ENCODE data around the gene CABP1.
"Not testable (repeated sequence)": the region's sequence is repeated elsewhere in the genome, so short reads cannot be mapped to it uniquely, and the experiment has no call there.

The CABP1 gene

DNA sequence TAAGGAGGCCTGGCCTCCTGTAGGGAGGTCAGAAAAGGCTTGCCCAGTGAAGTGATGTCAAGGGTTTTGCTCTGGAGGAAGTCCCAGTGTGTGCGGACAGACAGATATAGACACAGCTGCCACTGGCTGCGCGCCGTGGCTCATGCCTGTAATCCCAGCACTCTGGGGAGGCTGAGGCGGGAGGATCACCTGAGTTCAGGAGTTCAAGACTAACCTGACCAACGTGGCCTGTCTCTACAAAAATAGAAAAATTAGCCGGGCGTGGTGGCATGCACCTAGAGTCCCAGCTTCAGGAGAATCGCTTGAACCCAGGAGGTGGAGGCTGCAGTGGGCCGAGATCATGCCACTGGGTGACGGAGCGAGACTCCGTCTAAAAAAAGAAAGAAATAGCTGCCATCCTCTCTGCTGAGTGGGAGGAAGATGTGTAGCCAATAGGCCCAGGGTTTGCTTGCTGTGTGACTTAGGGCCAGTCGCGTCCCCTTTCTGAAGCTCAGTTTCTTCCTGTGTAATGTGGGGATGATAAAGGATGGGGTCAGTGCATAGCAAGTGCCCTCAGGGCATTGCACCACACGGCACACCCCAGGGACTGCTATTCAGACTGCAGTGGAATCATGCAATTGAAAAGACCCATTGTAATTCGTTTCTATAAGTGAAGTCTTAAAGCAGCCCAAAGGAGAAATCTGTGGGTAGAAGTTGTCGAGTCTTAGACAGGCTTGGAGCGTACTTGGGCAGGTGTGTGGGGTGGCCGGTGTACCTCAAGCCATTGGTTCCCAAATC is 27.9 kb downstream of the CABP1 start:
- DNase-seq (ENCODE audit: low read depth) = no peak

DNA sequence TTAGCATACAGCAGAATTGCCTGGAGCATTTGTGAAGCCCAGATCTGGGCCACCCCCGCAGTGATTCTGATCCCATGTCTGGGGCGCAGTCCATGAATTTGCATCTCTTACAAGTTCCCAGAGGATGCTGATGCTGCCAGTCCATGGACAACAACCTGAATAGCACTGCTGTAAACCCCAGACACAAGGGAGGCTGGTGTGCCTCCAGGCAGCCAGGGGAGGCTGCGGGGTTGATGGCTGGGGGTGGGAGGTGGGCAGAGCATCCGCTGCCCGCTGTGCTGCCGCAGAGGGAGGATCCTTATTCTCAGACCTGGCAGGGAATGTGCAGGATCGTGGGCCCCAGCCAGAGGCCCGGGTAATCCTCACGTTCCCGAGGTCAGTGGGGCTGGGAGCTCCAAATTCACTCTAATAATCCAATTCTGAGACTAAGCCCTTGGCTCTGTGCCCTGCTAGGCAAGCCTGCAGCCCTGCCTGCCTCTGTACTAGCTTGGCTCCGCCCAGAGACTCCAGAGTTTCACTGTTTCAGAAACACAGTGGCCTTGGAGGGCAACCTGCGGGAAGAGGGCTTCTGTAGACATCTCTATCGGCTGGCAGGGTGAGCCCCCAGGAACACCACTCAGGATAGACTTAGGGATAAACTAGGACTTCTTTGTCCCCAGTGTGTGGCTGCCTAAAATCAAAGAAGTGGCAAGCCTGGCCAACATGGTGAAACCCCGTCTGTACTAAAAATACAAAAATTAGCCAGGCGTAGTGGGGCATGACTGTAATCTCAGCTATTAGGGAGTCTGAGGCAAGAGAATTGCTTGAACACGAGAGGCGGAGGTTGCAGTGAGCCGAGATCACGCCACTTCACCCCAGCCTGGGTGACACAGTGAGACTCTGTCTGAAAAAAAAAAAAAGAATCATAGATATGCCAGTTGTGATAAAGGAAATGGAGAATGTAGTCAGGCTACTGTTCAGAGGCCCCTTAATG is 28.7 kb downstream of the CABP1 start:
- DNase-seq (ENCODE audit: low read depth) = no peak

DNA sequence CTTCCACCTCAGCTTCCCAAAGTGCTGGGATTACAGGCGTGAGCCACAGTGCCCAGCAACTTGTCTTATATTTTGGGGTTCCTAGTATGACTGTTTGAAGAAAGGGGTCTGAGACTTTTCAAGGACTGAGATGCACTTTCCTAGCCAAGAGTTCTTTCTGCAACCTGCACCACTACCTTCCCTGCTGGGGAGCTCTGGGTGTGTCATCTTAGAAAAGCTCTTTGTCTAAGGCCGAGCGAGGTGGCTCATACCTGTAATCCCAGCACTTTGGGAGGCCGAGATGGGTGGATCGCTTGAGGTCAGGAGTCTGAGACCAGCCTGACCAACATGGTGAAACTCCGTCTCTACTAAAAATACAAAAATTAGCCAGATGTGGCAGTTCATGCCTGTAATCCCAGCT is 29.8 kb downstream of the CABP1 start:
- DNase-seq (ENCODE audit: low read depth) = not testable (repeated sequence)

DNA sequence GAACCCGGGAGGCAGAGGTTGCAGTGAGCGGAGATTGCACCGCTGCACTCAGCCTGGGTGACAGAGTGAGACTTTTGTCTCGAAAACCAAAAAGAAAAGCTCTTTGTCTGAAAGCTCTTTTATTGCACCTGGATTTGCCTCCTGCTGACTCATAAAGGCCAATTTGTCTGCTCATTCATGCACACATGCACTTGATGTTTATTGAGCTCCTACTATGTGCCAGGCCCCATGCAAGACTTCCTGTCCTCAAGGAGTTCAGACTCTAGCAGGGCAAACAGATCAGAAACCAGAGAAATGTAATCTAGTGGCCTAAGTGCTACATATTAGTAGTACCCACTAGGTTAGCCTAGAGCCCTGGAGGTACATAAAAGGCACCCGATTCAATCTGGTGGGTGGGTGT is 30.2 kb downstream of the CABP1 start:
- no peak for DNase-seq (ENCODE audit: low read depth)

DNA sequence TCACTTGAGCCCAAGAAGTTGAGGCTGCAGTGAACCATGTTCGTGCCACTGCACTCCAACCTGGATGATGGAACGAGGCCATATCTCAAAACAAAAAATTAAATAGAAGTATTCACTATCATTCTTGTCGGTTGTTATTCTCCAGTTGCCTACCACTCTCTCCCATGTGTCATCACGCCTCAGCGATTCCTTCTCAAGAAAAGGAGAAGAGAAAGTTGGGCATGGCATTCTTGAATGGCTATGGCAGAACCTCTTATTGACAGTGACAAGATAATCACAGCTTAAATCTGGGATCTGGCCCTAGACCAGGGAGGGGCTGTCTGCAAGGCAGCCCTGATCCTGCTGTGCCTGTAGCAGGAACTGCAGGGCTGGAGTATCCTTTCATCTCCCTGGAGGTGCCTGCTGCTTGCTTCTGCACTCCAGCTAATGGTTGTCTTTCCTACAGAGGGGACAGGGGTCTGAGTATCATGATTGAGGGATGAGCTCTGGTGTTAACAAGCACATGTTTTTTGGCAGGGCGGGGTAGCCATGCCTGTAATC is 33.7 kb downstream of the CABP1 start:
- DNase-seq (ENCODE audit: low read depth) = no peak

DNA sequence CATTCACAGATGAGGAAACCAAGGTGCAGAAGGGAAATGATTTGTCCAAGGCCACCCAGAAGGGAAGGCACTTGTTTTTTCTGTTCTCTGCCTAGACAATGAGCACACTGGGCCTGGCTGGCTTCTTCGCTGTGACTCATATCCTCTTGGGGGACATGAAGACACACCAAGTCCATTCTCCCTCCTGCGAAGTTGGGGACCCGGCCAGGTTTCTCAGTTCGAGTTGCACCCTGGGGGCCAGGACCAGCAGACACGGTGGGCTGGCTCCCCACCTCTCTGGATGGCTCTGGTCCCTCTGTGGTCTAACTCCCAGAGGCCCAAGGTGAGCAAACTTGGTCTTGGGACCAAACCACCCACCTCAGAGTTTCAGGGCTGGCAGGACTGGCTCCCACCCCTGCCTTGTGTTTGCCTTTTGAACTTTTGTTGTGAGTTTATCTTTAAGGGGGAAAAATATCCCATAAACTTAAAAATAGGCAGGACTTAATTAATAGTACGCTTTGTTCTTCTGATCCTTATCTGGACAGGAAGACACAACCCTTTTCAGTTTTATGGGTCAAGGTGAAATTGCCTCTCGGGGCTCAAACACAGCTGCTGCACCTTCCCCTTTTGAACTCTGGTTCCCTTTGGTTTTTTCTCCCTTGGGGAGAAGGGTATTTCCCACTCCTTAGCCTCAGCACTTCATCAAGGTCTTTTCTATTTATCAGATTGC is 37.5 kb downstream of the CABP1 start:
- DNase-seq (ENCODE audit: low read depth) = no peak

DNA sequence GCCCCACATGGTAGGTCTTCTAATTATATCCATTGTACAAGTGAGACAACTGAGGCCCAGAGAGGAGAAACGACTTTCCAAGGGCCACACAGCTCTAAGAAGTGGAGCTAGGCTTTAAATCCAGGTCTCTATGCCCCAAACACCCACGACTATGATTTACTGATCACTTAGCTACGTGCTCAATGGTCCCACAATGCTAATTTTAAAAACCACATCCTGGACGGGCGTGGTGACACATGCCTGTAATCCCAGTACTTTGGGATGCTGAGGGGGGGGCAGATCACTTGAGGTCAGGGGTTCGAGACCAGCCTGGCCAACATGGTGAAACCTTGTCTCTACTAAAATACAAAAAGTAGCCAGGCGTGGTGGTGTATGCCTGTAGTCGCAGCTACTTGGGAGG is 38.1 kb downstream of the CABP1 start:
- no peak for DNase-seq (ENCODE audit: low read depth)

DNA sequence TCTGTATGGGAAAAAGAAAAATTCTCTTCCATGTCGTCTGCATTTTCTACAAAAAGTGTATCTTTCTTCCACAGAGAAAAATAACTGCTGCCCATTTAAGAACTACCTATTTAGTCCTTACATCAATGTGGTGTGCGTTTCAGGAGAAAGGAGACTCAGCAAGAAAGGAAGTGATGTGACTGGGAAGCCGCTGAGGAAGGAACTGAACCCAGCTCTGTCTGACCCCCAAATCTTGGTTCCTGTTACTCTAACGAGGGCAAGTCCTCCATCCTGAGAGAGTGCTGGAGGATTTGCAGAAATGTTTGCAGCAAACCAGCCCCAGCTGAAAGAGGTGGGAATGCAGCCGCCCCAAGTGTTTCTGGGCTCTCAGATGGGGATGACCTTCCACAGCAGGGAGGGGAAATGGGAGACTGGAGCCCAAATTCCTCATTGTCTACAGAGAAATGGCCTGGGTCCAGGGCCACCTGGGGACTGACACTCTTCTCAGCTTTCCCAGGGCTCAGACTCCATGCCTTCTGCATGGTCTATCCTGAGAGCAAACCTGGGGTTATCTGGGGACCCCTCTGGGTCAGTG is 39.8 kb downstream of the CABP1 start:
- no peak for DNase-seq (ENCODE audit: low read depth)

DNA sequence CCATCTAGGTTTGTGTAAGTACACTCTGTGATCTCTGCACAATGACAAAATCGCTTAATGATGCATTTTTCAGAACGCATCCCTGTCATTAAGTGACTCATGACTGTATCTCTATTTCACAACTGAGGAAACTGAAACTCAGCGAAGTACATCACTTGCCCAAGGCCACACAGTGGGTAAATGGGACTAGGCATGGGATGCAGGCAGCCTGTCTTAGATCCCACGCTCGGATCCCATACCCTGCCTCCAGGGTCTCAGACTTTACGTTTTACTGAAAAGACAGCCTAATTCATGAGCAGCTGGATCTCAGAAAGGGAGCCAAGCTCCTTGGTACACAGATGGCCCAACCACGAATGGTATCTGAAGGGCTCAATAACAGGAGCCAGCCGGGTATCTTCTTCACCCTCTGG is 44.1 kb downstream of the CABP1 start:
- DNase-seq (ENCODE audit: low read depth) = no peak

DNA sequence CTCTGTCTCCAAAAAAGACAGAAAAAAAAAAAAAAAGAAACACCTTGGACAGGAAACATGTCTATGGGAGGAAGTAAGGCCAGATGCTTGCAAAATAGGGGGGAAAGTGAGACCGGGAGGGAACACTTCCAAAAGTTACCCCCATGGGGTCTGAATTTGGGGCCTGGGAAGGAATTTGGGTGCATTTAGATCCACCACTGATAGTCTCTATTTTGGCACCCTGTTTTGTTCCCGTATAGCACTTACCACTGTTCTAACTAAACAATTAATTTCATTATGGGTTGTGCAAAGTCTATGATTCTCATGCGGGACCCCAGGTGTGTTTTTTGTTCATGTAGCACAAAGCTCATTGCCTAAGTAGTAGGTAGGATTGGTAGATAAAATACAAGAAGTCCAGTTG is 45.1 kb downstream of the CABP1 start:
- no peak for DNase-seq (ENCODE audit: low read depth)

DNA sequence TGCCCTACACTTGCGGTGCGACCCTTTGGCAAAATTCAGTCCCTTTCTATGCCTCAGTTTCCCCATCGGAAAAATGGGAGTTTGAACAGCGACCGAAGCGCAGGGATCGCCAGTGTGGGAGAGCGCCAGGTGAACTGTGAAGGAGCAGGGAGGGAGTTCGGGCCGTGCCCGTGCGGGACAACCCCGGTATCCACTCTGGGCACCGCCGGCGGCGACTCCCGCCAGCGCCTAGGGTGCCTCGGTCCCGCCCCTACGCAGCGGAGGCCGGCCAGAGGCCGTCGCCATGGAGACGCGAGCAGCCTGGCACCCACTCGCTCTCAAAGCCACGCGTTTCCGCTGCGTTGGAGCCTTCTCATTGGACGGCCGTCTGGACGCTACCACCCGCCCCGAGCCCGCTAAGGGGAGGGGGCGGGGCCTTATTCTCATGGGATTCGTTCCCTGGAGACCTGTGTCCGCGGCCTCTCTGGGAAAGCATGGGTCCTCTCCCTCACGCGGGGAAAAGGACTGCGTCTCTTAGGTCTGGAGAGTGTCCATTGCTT is 45.8 kb downstream of the CABP1 start:
- no peak for DNase-seq (ENCODE audit: low read depth)

DNA sequence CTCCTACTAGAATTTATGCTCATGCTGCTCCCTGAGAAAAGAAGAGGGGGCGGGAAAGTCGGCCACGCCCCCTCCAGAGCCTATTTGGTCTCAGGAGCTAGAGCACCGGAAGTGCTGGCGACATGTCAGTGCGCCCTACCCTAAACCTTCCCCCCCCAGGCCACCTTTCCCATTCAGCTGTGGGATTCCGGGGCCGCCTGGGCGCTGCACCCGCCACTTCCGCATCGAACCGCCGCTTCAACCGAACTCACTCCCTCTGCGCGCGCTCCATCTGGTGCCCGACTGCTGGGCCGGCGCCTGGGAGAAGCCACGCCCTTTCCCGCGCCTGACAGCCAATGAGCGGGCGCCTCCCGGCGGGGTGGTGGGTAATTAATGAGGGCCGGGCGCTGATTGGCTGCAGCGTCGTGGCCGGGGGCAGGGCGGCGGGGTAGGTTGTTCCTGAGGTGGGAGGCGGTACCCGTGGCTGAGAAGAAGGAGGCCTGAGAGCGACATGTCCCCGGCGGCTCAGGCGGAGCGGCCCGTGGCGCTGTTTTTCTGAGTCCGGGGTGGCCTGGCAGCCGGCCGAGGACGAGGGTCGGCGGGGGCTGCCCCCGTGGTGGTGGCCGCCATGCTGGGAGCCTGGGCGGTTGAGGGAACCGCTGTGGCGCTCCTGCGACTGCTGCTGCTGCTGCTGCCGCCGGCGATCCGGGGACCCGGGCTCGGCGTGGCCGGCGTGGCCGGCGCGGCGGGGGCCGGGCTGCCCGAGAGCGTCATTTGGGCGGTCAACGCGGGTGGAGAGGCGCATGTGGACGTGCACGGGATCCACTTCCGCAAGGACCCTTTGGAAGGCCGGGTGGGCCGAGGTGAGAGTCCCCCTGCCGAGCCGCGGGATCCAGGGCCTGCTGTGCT is 46.5 kb downstream of the CABP1 start, which contains the start of gene MLEC:
Gene MLEC (plus strand): TSS at position 460 of the 888 bp plus-strand sequence. CDS start 148 bp downstream, at position 608.
- DNase-seq (ENCODE audit: low read depth) = peak; percentile 94

DNA sequence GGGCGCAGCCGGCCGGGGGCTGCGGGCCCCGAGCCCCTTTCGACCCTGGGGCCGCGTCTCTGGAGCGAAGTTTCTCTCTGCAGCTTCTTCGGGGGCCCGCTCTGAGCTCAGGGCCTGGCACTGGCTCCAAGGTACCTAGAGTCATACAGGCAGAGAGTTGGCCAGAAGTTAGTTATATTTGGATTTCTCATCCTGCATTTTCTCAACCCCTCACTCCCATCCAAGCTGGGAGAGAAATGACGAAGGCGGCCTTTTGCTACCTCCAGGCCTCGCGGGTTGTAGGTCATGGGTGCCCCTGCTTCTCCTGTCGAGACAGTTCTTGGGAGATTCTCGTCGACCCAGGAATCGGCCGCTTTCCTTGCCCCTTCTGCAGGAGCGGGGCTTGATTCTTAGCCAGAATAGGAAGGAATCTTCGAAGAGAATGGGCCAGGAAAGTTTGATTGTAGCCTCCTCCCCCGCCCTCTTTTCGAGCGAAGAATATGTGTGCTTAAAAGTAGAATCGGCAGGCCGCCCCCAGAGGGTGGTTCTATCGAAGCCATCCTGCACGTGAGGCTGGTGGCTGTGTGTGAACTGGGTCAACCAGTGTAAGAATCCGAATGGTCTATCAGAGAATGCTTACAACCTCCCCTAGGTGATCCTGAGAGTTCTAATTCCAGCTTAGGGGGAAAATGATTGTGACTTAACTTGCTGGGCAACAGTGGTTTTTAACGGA is 47.3 kb downstream of the CABP1 start:
- no peak for DNase-seq (ENCODE audit: low read depth)

DNA sequence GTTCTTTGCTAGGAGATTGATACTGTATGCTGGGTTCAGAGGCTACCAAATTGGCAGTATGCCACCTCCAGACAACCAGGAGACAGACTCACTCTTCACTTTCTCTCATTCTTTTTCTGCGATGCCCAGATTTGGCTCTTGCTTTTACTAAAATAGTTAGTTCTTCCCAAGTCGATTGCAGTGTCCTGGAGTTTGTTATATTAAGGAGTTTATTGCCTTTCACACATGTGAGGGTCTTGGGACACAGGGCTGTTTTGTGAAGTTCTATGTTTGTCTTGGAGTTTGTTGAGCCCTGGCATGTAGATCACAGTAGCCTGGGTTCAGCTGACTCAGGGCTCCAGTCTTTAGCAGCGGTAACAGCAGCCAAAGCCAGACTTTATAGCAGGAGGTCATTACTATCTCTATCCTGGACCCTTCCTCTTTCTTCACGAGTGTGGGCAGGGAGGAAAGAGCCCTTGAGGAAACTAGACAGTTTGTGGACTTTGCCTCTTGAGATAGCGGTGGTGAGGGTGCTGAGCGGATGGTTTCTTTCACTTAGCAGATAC is 48.2 kb downstream of the CABP1 start:
- DNase-seq (ENCODE audit: low read depth) = no peak

DNA sequence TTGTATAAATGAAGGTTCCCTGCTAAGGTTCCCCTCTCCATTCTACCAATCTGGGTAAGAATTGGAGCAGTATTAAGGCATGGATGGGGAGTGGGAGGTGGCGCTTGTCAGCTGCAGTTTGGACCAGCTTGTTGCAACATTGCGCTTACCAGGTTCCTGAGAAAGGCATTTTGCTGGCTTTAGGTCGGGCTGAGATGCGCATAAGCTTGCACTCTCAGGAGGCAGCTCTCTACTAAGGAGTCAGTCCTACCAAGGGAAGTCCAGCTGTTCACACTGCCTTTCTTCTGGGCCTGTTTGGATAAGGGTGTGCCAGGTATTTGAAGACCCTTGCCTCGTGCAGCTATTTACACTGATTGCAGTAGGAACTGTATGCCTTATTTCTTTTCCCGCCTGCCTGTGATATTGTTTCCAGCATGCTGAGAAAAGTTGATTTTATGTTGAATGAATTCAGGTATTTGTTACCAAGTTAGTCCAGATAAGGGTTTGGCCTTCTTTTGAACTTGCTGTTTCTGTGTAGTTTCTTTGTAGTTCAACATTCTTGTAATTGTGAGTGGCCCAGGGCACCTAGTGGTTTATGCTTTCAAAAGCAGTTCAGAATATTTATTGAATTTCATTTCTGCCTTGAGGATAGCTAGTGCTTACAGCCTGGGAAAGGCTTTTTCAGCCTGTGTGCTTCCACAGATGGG is 49.1 kb downstream of the CABP1 start:
- no peak for DNase-seq (ENCODE audit: low read depth)

DNA sequence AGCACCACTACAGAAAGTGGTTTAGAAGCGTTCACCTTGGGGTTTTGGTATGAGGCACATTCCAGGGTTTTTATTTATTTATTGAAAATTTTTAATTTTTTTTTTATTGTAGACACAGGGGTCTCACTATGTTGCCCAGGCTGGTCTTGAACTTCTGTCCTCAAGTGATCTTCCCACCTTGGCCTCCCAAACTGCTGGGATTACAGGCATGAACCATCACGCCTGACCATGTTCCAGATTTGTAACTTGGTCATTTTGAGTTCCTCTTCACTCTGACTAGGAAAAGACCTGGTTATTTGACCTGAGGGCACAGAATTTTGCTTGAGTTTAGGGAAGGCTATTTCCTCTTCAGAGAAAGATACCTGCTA is 49.6 kb downstream of the CABP1 start:
- DNase-seq (ENCODE audit: low read depth) = no peak

DNA sequence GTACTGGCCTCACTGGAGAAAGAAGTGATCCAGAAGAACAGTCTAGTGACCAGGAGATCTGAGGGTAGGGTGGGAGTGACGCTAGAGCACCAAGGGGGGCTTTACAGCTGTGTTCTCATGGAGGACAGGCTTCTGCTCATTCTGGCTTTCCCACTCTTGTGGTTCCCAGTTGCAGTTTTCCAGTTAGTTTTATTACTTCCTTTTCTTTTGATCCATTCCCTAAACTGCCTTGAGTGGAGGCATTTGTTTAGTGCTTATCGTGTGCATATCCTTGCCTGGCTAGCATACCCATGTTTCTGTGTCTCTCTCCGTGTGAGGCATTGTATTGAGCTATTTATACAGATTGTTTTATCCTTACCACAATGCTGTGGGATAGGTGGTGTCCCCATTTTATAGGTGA is 50.6 kb downstream of the CABP1 start:
- DNase-seq (ENCODE audit: low read depth) = no peak

DNA sequence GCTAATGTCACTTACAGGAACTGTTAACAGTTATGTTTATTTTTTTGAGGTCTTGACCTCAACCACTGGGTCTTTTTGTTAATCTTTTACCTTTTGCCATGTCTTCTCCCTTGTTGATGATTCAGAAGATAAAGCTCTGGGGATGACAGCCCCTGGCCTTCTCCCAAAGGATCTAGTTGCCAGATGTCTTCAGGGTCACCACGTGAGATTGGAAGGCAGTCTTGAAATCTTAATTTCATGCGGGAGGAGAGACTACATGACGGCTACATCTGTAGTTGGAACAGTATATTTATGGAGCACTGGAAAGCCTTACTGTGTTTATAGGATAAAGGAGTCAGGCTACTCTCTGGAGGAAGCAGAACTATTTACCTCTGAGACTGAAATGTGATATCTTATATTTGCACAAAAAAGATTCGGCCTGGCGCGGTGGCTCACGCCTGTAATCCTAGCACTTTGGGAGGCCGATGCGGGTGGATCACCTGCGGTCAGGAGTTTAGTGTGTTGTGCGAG is 52.2 kb downstream of the CABP1 start:
- DNase-seq (ENCODE audit: low read depth) = no peak

DNA sequence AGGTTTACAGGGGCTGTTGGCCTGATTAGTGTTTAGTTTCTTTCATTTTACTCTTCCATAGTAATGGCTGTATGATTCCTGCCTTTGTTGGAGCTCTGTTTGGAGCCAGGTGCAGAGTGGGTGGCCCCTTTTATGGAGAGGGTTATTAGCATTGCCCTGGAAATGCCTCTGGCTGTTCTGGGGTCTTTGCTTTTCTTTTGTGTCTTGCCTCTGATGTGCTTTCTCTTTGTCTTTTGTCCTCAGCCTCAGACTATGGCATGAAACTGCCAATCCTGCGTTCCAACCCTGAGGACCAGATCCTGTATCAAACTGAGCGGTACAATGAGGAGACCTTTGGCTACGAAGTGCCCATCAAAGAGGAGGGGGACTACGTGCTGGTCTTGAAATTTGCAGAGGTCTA is 53.4 kb downstream of the CABP1 start:
- DNase-seq (ENCODE audit: low read depth) = no peak
